Measurements from ENCODE around the gene CDIP1. TPM values are rescaled to one million over a fixed set of nuclear protein-coding genes. Genes with fewer than 3 reads are reported as not detected.

The CDIP1 gene
- total and polyA plus RNA-seq, 4 donors: 4.4 to 18.6 (median 12.0) TPM

- Histone ChIP-seq H3K27me3 (ENCODE audit: control insufficient read depth in 4 of 4, insufficient read depth in 4 of 4, low read length in 3 of 4) (no peaks in the 10 kb centered on the region), H3K36me3 (ENCODE audit: control insufficient read depth in 4 of 4, insufficient read depth in 3 of 4, low read depth in 1 of 4, low read length in 3 of 4) (peaks cover 0 to 3% (median 1%) of the 10 kb centered on the region in 4 donors), H3K9me3 (ENCODE audit: control insufficient read depth in 4 of 4, low read length in 3 of 4) (no peaks in the 10 kb centered on the region), H3K9ac (ENCODE audit: low read depth in 1 of 2, low read length in 2 of 2) (no peak overlapping the region), H3K27ac (ENCODE audit: low read depth in 1 of 2, low read length in 2 of 2) (no peak overlapping the region), H3K4me1 (ENCODE audit: control insufficient read depth in 4 of 4, insufficient read depth in 4 of 4, low read length in 3 of 4) (peaks cover 0 to 4% (median 0%) of the 10 kb centered on the region in 4 donors), H3K4me3 (ENCODE audit: low read depth in 1 of 3, low read length in 3 of 3) (no peak overlapping the region)
- TF ChIP-seq TAF1 (conservative IDR thresholded peaks at IDR 0.05): no peak
- TF ChIP-seq JUND (IDR thresholded peaks at IDR 0.05): no peak
- no peak for TF ChIP-seq FOXA1 (IDR thresholded peaks at IDR 0.05)
- TF ChIP-seq YY1 (IDR thresholded peaks at IDR 0.05): no peak
- no peak for DNase-seq (ENCODE audit: low spot score)
- 89% methylated on average over 7 of the region's 7 CpGs for WGBS
These were observed 13.5 kb downstream of the CDIP1 start for GRCh38 chr16:4525069-4525468.

GRCh38 chr16:4524571-4524970 lies 14.0 kb downstream of the CDIP1 start:
- H3K4me3 ChIP-seq (ENCODE audit: low read depth in 1 of 3, low read length in 3 of 3): no peak overlapping the region
- TF ChIP-seq GABPA (IDR thresholded peaks at IDR 0.05 in 1 of 2, conservative IDR thresholded peaks at IDR 0.05 in 1 of 2) (no peak), JUND (IDR thresholded peaks at IDR 0.05) (no peak), NR2F2 (IDR thresholded peaks at IDR 0.05) (no peak), HNF4G (IDR thresholded peaks at IDR 0.05) (no peak), REST (IDR thresholded peaks at IDR 0.05) (no peak), SP1 (IDR thresholded peaks at IDR 0.05) (no peak), ATF3 (IDR thresholded peaks at IDR 0.05) (no peak), CTCF (IDR thresholded peaks at IDR 0.05; ENCODE audit: low read depth, low read length, missing input control) (no peak), EGR1 (IDR thresholded peaks at IDR 0.05; ENCODE audit: low read depth in 2 of 2) (no peak), TAF1 (conservative IDR thresholded peaks at IDR 0.05) (no peak), YY1 (IDR thresholded peaks at IDR 0.05) (no peak), RXRA (IDR thresholded peaks at IDR 0.05) (no peak), HNF4A (conservative IDR thresholded peaks at IDR 0.05) (no peak), RAD21 (IDR thresholded peaks at IDR 0.05) (no peak), ZBTB33 (IDR thresholded peaks at IDR 0.05) (no peak), MAX (IDR thresholded peaks at IDR 0.05) (no peak), FOXA1 (IDR thresholded peaks at IDR 0.05) (no peak), FOXA2 (IDR thresholded peaks at IDR 0.05) (no peak)
- no peaks in the 10 kb centered on the region for H3K27me3 ChIP-seq (ENCODE audit: control insufficient read depth in 4 of 4, insufficient read depth in 4 of 4, low read length in 3 of 4)
- peaks cover 0 to 4% (median 0%) of the 10 kb centered on the region in 4 donors for H3K4me1 ChIP-seq (ENCODE audit: control insufficient read depth in 4 of 4, insufficient read depth in 4 of 4, low read length in 3 of 4)
- H3K27ac ChIP-seq (ENCODE audit: low read depth in 1 of 2, low read length in 2 of 2): no peak overlapping the region
- H3K9ac ChIP-seq (ENCODE audit: low read depth in 1 of 2, low read length in 2 of 2): no peak overlapping the region
- DNase-seq (ENCODE audit: low spot score): no peak
- H3K9me3 ChIP-seq (ENCODE audit: control insufficient read depth in 4 of 4, low read length in 3 of 4): no peaks in the 10 kb centered on the region
- H3K36me3 ChIP-seq (ENCODE audit: control insufficient read depth in 4 of 4, insufficient read depth in 3 of 4, low read depth in 1 of 4, low read length in 3 of 4): peaks cover 0 to 3% (median 1%) of the 10 kb centered on the region in 4 donors
